ENCODE data around the gene USB1. TPM values are rescaled to one million over a fixed set of nuclear protein-coding genes. Genes with fewer than 3 reads are reported as not detected.

USB1 gene
- total and polyA plus RNA-seq, 4 donors = 24.9 to 41.3 (median 32.9) TPM

DNA sequence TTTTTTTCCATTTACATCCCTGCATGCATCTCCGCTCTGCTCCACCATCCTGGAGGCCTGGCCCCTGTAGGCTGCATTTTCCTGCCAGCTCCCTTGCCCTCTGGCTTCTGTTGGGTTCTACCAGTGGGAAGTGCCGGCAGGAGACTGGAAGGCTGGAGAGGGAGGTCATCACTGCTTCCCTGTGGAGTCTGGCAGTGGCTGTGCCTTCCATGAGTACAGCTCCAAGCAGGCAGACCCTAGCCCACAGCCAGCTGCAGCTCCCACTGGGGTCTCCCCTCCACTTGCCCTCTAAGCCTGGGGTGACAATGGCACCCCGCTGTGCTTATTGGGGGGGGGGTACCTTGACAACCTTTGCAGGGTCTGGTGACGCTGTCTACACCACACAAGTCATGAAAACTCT is 61.6 kb downstream of the USB1 start:
- Histone ChIP-seq H3K9me3 (ENCODE audit: control insufficient read depth, low read length) (no peaks in the 10 kb centered on the region), H3K4me3 (ENCODE audit: low read length in 2 of 2) (no peak overlapping the region), H3K4me1 (ENCODE audit: control insufficient read depth in 1 of 2, insufficient read depth in 2 of 2, low read length in 2 of 2) (no peaks in the 10 kb centered on the region), H3K36me3 (ENCODE audit: control insufficient read depth in 1 of 2, insufficient read depth in 2 of 2, low read length in 1 of 2) (no peaks in the 10 kb centered on the region), H3K27me3 (ENCODE audit: control insufficient read depth in 1 of 2, insufficient read depth in 2 of 2, low read length in 1 of 2) (no peaks in the 10 kb centered on the region), H3K27ac (ENCODE audit: low read depth in 1 of 2, low read length in 2 of 2) (no peak overlapping the region)
- no peak for ATAC-seq (ENCODE audit: low FRiP score)
- WGBS, 2 donors = 80 to 82% methylated on average over 4 of the region's 4 CpGs
- intact Hi-C loops (cut with DNase I) = no loop called here
- peak in 1 of 2 donors; percentile 67 for DNase-seq

DNA sequence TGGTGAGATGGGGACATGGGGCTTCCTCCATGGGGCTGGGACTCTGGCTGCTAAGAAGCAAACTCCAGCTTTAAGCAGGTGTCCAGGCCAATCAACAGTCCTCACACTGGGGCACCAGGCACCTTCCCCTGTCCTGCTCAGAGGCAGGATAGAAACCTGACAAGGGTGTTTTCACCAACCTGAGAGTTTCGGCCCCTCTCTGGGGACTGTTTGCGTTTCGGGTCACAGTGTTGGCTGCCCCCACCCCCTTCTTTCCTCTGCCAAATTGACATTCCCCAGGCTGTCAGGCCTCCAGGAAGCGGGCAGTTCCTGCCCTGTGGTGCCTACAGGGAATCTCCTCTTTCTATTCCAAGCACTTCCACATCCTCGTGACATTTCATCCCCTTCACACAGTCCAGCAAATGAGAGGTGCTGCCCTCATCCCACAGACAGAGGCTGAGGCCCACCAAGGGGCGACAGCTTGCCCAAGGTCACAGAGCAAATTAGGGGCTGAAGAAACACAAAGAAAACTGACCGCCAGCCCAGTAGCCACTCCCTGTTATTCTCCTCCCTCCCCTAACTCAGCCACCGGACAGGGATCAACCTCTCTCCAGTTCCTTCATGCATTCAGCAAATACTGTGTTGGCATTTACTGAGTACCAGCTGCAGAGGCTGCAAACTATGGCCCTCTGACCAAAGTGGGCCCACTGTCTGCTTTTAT is 62.3 kb downstream of the USB1 start:
- Histone ChIP-seq H3K27me3 (ENCODE audit: control insufficient read depth in 1 of 2, insufficient read depth in 2 of 2, low read length in 1 of 2) (no peaks in the 10 kb centered on the region), H3K27ac (ENCODE audit: low read depth in 1 of 2, low read length in 2 of 2) (no peak overlapping the region), H3K4me1 (ENCODE audit: control insufficient read depth in 1 of 2, insufficient read depth in 2 of 2, low read length in 2 of 2) (no peaks in the 10 kb centered on the region), H3K4me3 (ENCODE audit: low read length in 2 of 2) (no peak overlapping the region), H3K9me3 (ENCODE audit: control insufficient read depth, low read length) (no peaks in the 10 kb centered on the region), H3K36me3 (ENCODE audit: control insufficient read depth in 1 of 2, insufficient read depth in 2 of 2, low read length in 1 of 2) (no peaks in the 10 kb centered on the region)
- intact Hi-C loops (cut with DNase I) = no loop called here
- WGBS, 2 donors = 51 to 67% methylated on average over 8 of the region's 8 CpGs
- ATAC-seq (ENCODE audit: low FRiP score) (no peak), DNase-seq (peak in 1 of 2 donors; percentile 37)

DNA sequence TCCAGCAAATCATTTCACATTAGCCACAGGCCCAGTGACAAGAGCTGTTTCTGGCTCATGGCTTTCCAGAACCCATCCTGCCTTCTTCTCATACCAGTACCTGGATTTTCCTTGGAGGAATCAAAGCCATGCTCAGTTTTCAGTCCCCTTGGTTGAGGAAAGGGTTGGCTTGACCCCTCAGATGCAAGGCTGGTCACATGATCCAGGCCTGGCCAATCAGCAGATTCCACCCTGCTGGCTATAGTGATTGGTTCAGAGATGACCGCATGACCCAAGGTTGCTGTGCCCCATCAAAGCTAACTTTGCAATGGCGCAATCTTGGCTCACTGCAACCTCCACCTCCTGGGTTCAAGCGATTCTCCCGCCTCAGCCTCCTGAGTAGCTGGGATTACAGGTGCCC is 69.4 kb downstream of the USB1 start:
- Histone ChIP-seq H3K27ac (ENCODE audit: low read depth in 1 of 2, low read length in 2 of 2) (no peak overlapping the region), H3K27me3 (ENCODE audit: control insufficient read depth in 1 of 2, insufficient read depth in 2 of 2, low read length in 1 of 2) (no peaks in the 10 kb centered on the region), H3K4me1 (ENCODE audit: control insufficient read depth in 1 of 2, insufficient read depth in 2 of 2, low read length in 2 of 2) (no peaks in the 10 kb centered on the region), H3K4me3 (ENCODE audit: low read length in 2 of 2) (no peak overlapping the region), H3K9me3 (ENCODE audit: control insufficient read depth, low read length) (no peaks in the 10 kb centered on the region), H3K36me3 (ENCODE audit: control insufficient read depth in 1 of 2, insufficient read depth in 2 of 2, low read length in 1 of 2) (no peaks in the 10 kb centered on the region)
- no peak for ATAC-seq (ENCODE audit: low FRiP score)
- intact Hi-C loops (cut with DNase I) = no loop called here
- DNase-seq = no peak
- 98 to 99% methylated on average over 4 of the region's 4 CpGs for WGBS, 2 donors

Other genes starting within 250 kb of the USB1 start
- gene KIFC3, start 198.9 kb upstream of the USB1 start, total RNA-seq = 10 to 100 TPM; 69.7 to 80.1 TPM
- gene KIFC3, start 198.9 kb upstream of the USB1 start, polyA plus RNA-seq = 10 to 100 TPM; 27.4 to 61.1 TPM
- not detected for gene CNGB1, start 30.3 kb upstream of the USB1 start, total RNA-seq
- gene CNGB1, start 30.3 kb upstream of the USB1 start, polyA plus RNA-seq = not detected
- gene ZNF319, start 735 bp upstream of the USB1 start, total RNA-seq = 10 to 100 TPM in 1 of 2 donors, 1 to 10 TPM in 1; 7.0 to 10.6 TPM
- gene ZNF319, start 735 bp upstream of the USB1 start, polyA plus RNA-seq = 1 to 10 TPM; 1.6 to 4.1 TPM
- gene MMP15, start 24.3 kb downstream of the USB1 start, total RNA-seq = 1 to 10 TPM; 5.4 to 5.9 TPM
- gene MMP15, start 24.3 kb downstream of the USB1 start, polyA plus RNA-seq = 1 to 10 TPM in 1 of 2 donors, under 1 TPM in 1; 0.82 to 2.1 TPM
- gene CFAP20, start 128.0 kb downstream of the USB1 start, total RNA-seq = 10 to 100 TPM; 16.6 to 17.9 TPM
- 10 to 100 TPM; 18.4 to 22.4 TPM for gene CFAP20, start 128.0 kb downstream of the USB1 start, polyA plus RNA-seq
- 10 to 100 TPM; 42.5 to 56.8 TPM for gene CSNK2A2, start 196.7 kb downstream of the USB1 start, total RNA-seq
- gene CSNK2A2, start 196.7 kb downstream of the USB1 start, polyA plus RNA-seq = 10 to 100 TPM; 17.4 to 32.2 TPM

All from aorta (tissue), 5 donors.